GM21717 (cell line): ENCODE measurements around the gene CWF19L2.
A peak's percentile ranks its signal among the peaks of the same experiment; 100 is the strongest.
"Not testable (repeated sequence)": the region's sequence is repeated elsewhere in the genome, so short reads cannot be mapped to it uniquely, and the experiment has no call there.

Source experiments
- ATAC-seq: cut with Tn5 transposase; IDR thresholded peaks from one replicate; pipeline ENCODE4 v1.9.1; 2021; ENCODE audit warnings: mild to moderate bottlenecking, moderate library complexity; ENCODE audit not compliant: unreplicated experiment

CWF19L2 gene

GRCh38 chr11:107457558-107458271 is at the start of gene CWF19L2:
TSS of gene CWF19L2 (minus strand) at chr11:107457825. CDS start at chr11:107457816, 9 bp downstream.
- ATAC-seq = peak; percentile 98

DNA sequence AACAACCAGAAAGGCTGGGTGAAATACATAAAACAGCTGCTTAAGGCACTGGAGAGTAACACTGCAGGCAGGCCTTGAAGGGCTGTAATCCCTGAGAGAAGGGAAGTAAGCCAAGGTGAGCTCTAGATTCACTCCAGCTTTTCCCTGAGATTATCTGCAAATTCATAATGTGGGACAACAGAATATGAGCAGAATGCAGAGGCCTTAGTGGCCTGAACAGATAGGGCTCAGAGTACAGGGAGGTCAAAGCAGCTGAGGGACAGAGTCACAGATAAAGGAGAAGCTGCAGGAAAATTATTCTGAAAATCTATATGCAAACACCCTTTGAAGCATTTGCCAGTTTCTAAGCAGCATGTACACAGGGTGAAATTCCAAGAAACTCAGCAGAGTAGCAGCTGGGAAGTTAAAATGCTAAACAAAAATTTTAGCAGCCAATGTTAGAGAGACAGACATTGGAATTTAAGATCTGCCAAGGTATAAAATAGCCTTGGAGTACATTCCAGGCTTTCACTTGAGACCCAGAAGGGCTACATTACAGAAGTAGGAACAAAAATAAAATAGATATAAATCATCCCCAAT is 48.1 kb upstream of the CWF19L2 start:
- no peak for ATAC-seq

DNA sequence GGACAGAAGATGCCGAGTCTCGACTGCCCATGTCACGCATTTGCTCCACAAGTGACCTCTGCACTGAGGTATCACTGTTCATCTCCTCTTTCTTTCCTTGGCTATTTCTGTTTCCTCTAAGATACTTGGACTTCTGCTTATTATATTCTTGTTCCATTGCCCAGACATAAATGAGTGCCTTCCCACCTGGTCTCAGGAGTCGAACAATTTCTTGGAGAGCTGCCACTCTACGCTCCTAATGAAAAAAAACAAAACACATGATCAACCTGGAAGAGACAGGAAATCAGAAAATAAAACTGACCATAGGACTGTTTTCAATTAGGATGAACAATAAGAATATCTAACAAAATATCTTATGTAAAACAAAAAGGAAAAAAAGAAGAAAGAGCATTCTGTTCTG is 47.4 kb upstream of the CWF19L2 start:
- ATAC-seq = no peak

GRCh38 chr11:107501713-107502112 is 44.1 kb upstream of the CWF19L2 start:
- no peak for ATAC-seq

GRCh38 chr11:107497371-107497770 is 39.7 kb upstream of the CWF19L2 start:
- not testable (repeated sequence) for ATAC-seq

DNA sequence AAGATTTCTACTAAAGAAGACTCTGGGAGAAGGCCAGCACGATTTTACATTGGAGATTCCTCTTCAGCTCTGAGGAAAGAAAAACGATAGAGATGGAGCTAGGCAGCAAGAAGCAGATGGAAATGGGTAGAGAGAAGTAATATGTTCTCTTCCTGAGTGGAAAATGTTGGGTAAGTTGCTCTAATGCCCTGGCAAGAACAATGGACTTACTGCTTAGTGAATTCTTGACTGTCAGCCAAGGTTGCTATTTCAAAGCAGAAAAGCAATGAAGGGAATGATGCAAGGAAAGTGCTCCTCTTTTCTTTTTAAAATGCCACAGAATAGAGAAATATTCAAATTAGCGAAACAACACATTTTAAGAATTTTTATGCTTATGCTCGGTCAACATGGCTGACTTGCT is 38.4 kb upstream of the CWF19L2 start:
- no peak for ATAC-seq

DNA sequence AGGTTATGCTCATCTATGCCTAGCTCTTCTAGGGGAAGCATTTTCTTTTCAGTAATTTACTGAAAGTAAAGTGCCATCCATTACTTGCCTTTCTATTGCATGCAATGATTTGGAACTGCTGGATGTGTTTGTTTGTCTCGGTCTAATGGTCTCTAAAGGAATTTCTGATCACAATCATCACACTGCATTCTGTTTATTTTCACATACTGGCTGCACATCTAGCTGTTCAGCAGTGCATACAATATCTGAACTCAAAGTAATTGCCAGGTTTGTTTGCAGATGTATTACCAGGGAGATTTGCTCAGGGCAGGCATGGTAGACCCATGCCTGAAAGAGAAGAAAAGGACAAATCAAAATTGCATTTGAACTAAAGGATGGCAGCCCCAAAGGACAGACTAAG is 36.4 kb upstream of the CWF19L2 start:
- no peak for ATAC-seq

DNA sequence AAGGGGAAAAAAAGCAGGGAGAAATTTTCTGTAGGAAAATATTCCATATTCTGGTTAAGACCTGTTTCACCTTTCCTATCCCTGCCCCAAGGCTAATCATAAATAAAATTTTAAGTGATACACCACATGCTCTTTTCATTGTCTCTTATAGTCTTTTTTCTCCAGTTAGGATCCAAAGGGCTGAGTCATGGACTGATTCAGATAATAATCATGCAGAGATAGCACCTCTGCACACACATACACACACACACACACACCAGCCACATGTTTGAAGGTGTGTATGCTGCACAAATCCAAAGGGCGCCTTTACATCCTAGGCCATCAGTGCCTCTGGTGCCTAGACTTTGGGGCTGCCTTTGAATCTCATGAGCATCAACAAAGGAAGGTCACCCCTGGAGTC is 35.5 kb upstream of the CWF19L2 start:
- ATAC-seq = no peak

DNA sequence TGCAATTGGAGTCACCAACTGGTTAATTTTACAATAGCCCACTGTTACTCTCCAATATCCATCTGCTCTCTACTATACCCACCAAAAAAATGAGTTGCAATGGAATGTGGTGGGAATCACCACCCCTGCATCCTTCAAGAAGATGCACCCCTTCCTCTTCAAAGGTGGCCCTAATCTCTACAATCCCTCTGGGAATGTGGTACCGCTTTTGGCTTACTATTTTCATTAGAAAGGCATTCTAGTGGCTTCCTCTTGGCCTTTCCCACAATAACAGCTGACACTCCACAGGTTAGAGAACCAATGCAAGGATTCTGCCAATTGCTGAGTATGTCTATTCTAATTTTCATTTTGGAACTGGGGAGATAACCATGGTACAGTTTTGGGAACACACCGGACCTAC is 33.2 kb upstream of the CWF19L2 start:
- no peak for ATAC-seq

DNA sequence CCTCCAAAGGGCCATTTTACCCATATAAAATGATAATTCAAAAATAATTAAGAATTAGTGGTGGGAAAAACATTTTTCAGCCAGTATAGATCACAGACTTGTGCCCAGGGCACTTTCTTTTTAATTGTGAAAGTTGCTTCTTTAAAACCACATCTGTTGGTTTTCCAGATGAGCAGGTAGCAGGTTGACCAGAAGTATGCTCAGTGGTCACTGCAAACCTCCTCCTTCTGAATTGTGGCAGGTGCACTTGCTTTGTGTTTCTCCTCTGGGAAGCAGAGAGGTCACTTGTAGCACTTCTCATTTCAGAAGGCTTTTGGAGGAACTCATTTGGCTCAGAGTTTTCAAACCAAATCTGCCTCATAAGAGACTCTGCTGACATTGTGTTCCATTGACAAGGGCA is 24.6 kb upstream of the CWF19L2 start:
- no peak for ATAC-seq

DNA sequence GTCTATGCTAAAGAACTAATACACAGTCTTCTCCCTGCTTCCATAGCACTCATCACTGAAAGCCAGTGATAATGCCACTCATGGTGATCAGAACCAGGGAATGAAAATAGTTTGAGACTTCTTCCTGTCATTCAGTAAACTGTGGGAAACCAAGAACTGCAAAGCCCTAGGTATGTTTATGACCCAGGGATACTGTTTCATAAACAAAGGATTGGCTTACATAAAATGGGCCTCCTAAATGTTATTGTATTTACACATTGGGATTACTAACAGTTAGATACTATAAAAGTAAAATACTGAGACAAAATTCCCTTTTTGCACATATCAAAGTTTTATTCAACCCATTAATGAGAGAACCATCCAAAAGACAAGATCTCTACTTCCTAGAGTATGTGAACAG is 21.3 kb upstream of the CWF19L2 start:
- no peak for ATAC-seq

DNA sequence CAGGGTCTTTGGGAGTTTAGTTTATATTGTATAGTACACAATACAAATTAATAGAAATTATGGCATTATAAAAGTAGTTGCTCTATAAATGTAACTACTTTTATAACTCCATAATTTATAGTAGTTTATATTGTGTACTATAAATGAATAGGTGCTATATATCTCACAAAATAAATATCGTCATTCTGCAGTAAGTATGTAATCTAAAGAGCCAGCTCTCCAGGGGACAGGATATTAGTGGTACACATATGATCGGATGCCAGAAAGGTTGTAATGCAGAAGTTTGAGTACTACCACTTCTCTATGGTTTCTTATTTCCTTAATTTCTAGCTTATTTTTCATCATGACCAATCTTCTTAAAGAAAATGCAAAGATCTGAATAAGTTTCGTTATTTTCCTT is 20.2 kb upstream of the CWF19L2 start:
- ATAC-seq = no peak

DNA sequence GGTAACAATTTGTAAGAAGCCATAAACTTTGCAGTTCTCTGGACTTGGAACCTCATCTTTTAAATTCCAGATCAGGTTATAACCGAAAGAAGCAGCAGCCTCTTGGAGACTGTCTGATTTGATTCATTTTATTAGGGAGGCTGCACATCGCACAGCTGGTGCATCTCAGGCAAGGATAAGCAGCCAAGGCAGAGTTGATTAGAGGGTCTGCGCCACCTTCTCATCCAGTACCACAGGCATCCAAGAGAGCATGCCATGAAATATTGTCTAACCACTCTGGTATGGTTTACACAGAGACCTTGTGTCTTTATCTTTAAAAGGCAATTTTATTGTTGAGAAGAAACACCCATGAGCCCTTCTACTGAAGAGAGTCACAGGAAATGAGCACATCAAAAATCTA is 16.2 kb upstream of the CWF19L2 start:
- ATAC-seq = no peak

GRCh38 chr11:107472966-107473365 is 15.3 kb upstream of the CWF19L2 start:
- no peak for ATAC-seq

DNA sequence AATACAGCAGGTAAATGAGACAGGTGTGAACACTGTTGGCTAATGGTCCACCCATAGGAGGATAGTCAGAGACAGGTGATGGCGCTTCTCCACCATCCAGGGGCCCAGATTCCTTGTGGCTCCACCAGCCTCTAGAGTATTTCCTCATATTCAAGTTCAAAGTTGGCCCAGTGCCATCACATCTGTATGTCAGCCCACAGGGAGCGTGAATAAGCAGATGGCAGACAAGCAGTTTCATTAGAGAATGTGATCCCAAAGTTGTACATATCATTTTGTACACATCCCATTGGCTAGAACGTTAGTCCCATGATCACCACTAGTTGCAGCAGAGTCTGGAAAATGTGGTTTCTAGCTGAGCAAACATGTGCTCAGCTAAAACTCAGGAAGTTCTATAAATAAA is 11.0 kb upstream of the CWF19L2 start:
- ATAC-seq = no peak

GRCh38 chr11:107467696-107468095 is 10.1 kb upstream of the CWF19L2 start:
- no peak for ATAC-seq

DNA sequence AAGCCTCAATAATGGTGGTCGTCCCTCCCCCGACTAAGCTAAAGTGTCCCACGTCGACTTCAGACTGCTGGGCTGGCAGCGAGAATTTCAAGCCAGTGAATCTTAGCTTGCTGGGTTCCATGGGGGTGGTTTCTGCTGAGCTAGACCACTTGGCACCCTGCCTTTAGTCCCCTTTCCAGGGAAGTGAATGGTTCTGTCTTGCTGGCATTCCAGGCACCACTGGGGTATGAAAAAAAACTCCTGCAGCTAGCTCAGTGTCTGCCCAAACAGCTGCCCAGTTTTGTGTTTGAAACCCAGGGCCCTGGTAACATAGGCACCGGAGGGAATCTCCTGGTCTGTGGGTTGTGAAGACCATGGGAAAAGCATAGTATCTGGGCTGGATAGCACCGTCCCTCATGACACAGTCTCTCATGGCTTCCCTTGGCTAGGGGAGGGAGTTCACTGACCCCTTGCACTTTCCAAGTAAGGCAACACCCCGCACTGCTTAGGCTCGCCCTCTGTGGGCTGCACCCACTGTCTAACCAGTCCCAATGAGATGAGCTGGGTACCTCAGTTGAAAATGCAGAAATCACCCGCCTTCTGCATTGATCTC is 8.7 kb upstream of the CWF19L2 start:
- ATAC-seq = not testable (repeated sequence)

- ATAC-seq = peak; percentile 52
Observed at GRCh38 chr11:107457205-107457557, 444 bp downstream of the CWF19L2 start.

GRCh38 chr11:107453594-107454286 is 3.9 kb downstream of the CWF19L2 start:
- no peak for ATAC-seq

- no peak for ATAC-seq
Observed at GRCh38 chr11:107446822-107447431, 10.7 kb downstream of the CWF19L2 start.

DNA sequence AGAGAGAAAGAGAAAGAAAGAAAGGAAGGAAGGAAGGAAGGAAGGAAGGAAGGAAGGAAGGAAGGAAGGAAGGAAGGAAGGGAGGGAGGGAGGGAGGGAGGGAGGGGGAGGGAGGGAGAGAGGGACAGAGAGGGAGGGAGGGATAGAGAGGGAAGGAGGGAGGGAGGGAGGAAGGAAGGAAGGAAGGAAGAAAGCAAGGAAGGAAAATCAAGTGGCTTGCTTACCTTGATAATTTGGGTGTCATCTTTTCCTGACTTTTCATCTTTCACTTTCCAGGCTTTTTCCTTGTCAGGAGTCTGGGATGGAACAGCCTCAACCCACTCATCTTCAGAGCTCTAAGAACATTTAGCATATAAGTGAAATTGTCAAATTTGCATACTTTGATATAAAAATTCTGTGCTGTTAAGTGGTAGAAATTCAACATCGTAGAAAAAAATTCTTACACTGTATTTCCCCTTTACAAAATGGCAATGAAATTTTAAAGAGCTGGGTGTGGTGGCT is 14.9 kb downstream of the CWF19L2 start:
- no peak for ATAC-seq
